Skin of body (tissue), 2 donors: ENCODE measurements around the gene DDX23. TPM values are rescaled to one million over a fixed set of nuclear protein-coding genes. Genes with fewer than 3 reads are reported as not detected.

Experiments
- DNase-seq: peaks from one replicate; lab custom pipeline; 2025; lab: John Stamatoyannopoulos, UW
- total RNA-seq: library from RNA; depleted of rRNA; stranded (reverse); fragments of >200 nt; gene quantifications from one replicate; pipeline ENCODE4 v1.2.3, GENCODE V29; 2014

The DDX23 gene
- total RNA-seq, 1 donor from 2014 or later: 43.3 TPM

- DNase-seq: no peak
These were observed 55.0 kb downstream of the DDX23 start for GRCh38 chr12:48796976-48797375.

GRCh38 chr12:48795550-48796455 is 56.2 kb downstream of the DDX23 start:
- peak; percentile 54 for DNase-seq

- DNase-seq: no peak
These were observed 57.1 kb downstream of the DDX23 start for GRCh38 chr12:48794870-48795269.

- no peak for DNase-seq
These were observed 58.3 kb downstream of the DDX23 start for GRCh38 chr12:48793696-48794095.

GRCh38 chr12:48789858-48790326 is 62.1 kb downstream of the DDX23 start:
- DNase-seq: no peak

- DNase-seq: peak; percentile 39
These were observed 62.8 kb downstream of the DDX23 start, which contains the start of gene ADCY6 for GRCh38 chr12:48788854-48789775. ADCY6 (minus strand) TSS chr12:48789089; CDS start chr12:48783434, 5,655 bp downstream.

- no peak for DNase-seq
These were observed 63.5 kb downstream of the DDX23 start for GRCh38 chr12:48788524-48788853.

GRCh38 chr12:48787791-48788523 is 64.0 kb downstream of the DDX23 start:
- DNase-seq: no peak

- no peak for DNase-seq
These were observed 65.1 kb downstream of the DDX23 start for GRCh38 chr12:48786591-48787544.

- DNase-seq: no peak
These were observed 68.5 kb downstream of the DDX23 start for GRCh38 chr12:48783432-48783831.

GRCh38 chr12:48782457-48783395 is 69.2 kb downstream of the DDX23 start:
- no peak for DNase-seq

- no peak for DNase-seq
These were observed 70.1 kb downstream of the DDX23 start for GRCh38 chr12:48781750-48782456.

GRCh38 chr12:48780381-48781025 is 71.5 kb downstream of the DDX23 start:
- no peak for DNase-seq

GRCh38 chr12:48779869-48780268 is 72.1 kb downstream of the DDX23 start:
- DNase-seq: peak; percentile 8
